Vagina (tissue), 2 donors: Measurements from ENCODE around the gene CDC25A.

Experiments used
- CTCF ChIP-seq, 3 experiments: fragments of 450-650 bp in 2 of 3; fragments of 200-600 bp in 1 of 3; sonication (generic) in 1 of 3; IDR thresholded peaks; one replicate each; pipeline ENCODE4 v1.5.1; 2017 to 2019; ENCODE audit warnings: antibody characterized with exemption in 3 of 3, mild to moderate bottlenecking in 2 of 3, moderate library complexity in 2 of 3
- POLR2A ChIP-seq, 2 donors: fragments of 450-650 bp; IDR thresholded peaks; one replicate each; pipeline ENCODE4 v1.6.1; 2017; ENCODE audit warnings: antibody characterized with exemption in 2 of 2, mild to moderate bottlenecking in 2 of 2, moderate library complexity in 2 of 2

DNA sequence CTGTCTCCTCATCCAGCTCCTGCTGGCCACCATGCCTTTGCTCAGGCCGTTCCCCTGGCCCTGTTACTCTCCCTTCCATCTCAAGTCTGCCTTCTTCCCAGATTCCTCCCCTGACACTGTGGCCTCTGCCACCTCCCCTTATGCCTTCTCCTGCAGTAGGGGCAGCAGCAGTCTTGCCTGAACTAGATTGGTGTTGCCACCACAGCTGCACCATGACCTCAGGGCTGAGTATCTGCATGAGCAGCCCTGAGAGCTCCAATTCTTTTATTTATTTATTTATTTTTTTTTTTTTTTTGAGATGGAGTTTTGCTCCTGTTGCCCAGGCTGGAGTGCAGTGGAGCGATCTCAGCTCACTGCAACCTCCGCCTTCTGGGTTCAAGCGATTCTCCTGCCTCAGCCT is 21.2 kb upstream of the CDC25A start:
- TF ChIP-seq CTCF (IDR thresholded peaks at IDR 0.05) = no peak
- TF ChIP-seq POLR2A (IDR thresholded peaks at IDR 0.05) = no peak
